DMS153 treated with DMSO at 0.1 percent for 48 hours (cell line): ENCODE data around the gene HKDC1.
"Not testable (repeated sequence)": the region's sequence is repeated elsewhere in the genome, so short reads cannot be mapped to it uniquely, and the experiment has no call there.

Source experiments
- DNase-seq: peaks from one replicate; lab custom pipeline; 2025; ENCODE audit not compliant: unreplicated experiment; lab: John Stamatoyannopoulos, UW

The HKDC1 gene

GRCh38 chr10:69275444-69275843, 55.3 kb downstream of the HKDC1 start:
- DNase-seq = no peak

DNA sequence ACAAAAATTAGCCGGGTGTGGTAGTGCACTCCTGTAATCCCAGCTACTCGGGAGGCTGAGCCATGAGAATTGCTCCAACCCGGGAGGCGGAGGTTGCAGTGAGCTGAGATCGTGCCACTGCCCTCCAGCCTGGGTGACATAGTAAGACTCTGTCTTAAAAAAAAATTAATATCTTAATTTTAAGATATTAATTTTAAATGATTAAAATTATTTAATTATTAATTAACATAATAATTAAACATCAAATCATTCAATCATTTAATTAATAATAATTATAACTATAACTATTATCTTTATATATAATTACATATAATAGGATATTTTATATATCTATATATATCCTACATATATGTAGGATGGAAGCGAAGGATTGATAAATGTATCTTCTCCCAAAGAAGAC, 56.4 kb downstream of the HKDC1 start:
- DNase-seq = no peak

- DNase-seq = no peak
Measured at GRCh38 chr10:69278446-69278963, 58.4 kb downstream of the HKDC1 start, which contains the start of gene HK1. HK1 (plus strand) TSS chr10:69278496.

GRCh38 chr10:69279110-69279509, 59.0 kb downstream of the HKDC1 start:
- DNase-seq = no peak

DNA sequence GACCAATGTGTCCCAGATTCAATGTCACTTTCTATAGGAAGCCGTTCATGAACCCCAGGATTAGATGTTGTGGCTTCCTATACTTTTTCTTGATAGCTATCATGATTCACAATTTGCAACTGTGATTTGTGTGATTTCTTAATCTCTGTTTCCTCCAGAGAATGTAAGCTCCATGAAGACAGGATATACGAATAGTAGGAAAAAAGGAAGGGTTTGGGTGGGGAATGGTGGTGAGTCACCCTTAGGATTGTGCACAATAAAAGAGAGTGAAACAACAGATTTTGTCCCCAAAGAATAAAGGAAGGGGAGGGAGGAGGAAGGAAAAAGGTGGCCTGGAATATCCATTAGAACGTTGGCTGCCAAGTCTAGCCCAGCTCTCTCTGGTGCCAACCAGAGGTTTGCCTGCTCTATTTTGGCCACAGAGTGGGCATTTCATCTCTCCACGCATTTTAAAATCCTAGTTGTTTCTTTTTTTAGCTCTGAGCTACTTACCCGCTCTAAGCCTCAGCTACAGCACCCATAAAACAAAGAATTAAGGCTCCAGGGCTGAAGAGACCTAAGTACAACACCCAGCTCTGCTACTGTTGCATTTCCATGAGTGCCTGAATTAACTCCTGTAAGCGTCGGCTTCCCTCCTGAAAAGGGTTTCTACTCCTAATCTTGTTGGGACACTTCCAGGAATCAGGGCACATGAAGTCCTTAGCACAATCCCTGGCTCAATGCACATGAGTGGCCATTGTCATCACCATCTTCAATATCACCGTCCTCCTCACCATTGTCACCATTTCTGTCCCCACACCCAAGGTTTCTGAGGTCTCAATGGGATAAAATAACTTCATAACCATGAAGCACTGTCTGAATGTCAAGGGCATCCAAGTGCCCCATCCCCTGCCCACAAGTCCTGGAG, 61.6 kb downstream of the HKDC1 start:
- no peak for DNase-seq

GRCh38 chr10:69284402-69284801, 64.3 kb downstream of the HKDC1 start:
- DNase-seq = not testable (repeated sequence)

DNA sequence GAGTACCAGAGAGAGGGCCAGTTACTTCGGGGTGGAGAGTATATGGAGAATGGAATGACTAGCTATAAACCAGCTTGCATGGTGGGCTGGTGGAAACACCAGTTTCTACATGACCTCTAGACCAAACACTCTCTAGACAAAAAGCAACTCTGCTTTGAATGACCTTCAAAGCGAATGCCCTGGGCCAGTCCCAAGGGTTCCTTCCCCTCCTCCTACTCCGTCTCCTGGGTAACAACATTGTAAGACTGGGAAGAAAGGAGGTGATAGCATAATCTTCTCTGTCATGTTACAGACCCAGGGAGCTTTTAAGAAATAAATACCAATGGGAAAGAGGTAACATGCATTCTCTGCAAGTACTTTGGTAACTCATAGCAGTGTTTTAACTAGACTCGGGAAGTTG, 65.6 kb downstream of the HKDC1 start:
- DNase-seq = no peak

- no peak for DNase-seq
Measured at GRCh38 chr10:69287181-69287580, 67.0 kb downstream of the HKDC1 start.

DNA sequence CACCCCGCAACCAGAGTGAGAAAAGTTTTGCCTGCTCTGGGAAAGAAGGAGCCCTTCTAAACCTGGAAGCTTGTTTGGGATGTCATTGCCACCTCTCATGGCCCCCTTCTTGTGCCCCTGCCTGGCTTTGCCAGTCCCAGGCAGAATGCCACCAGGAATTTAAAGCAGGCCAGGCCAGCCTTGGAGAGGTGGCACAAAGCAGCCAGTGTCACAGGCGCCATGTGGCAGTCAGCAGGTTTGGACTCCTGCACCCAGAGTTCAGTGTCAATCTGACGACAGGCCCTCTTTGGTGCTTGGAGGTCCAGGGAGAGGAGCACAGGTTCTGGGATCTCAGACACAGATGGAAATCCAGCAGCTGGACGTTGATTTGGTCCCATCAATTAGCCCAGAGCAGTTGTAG, 70.9 kb downstream of the HKDC1 start:
- DNase-seq = no peak

- no peak for DNase-seq
Measured at GRCh38 chr10:69292459-69292858, 72.3 kb downstream of the HKDC1 start.

DNA sequence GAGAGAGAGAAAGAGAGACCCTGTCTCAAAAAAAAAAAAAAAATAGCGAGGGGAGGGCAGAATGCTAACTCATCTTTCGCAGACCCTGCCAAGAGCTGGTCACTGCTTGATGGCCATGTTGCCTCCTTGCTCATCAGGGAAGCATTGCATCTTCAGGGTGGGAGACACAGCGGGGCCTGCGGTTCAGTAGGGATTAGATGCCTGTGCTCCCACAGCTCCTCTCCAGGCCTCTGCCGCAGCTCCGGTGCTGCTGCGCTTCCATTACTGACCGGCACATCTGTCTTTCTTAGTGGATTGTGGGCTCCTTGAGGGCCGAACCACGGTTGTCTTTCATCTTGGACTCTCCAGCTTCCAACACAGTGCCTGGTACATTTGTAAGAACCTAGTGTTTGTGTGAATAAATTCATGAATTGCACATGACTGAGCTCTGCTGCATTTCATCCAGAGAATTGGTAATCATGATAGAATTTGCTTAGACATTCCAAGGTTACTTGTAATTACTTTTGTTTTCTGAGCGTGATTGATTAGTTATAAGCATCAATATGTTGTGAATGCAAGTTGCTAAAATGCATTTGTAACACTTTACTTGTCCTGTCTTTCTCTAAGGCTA, 75.0 kb downstream of the HKDC1 start:
- no peak for DNase-seq

GRCh38 chr10:69303632-69304051, 83.5 kb downstream of the HKDC1 start:
- DNase-seq = no peak

DNA sequence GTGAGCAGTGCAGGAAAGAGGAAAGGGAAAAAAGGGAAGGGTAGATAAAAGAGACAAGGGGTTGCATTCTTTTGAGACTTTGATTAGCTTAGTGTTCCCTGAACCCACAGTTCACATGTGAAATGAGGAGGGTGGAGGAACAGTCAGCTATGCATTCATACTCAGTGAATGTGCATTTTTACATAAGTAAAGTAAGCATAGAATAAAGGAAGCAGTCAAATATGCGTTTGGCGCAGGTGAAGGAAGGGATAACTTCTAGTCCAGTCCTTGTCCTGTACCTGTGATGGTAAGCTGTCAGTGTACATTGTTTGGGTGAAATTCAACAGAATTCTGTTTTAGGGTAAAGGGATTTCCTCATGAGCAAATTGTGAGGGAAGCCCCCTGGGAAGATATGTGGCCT, 86.3 kb downstream of the HKDC1 start:
- no peak for DNase-seq

- no peak for DNase-seq
Measured at GRCh38 chr10:69307434-69307833, 87.3 kb downstream of the HKDC1 start.

DNA sequence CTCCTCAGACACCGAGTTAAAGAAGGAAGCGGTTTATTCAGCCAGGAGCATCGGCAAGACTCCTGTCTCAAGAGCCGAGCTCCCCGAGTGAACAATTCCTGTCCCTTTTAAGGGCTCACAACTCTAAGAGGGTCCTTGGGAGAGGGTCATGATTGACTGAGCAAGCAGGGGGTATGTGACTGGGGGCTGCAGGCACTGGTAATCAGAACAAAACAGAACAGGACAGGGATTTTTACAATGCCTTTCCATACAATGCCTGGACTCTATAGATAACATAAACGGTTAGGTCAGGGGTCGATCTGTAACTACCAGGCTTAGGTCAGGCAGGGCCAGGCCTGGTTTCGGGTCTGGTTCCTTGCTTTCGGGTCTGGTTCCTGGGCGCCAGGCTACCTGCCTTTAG, 88.2 kb downstream of the HKDC1 start:
- DNase-seq = not testable (repeated sequence)

GRCh38 chr10:69311309-69311708, 91.2 kb downstream of the HKDC1 start:
- no peak for DNase-seq

DNA sequence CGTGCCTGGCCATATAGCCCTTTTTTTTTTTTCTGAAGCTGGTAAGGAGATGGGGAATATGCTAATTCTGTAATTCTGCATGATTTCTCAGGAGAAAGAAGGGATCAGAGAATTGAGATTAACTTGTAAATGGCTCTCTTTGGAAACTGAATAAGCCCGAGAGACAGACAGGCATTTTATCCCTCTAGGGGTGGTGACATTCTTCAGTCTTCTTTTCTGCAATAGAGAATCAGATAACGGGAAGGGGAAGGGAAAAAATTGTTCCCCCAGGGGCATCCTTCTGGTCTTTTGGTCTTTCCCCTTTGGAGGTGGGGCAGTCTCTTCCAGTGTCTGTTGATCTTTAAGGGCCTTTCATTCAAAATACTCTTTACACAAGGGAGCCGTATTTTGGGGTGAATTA, 92.4 kb downstream of the HKDC1 start:
- no peak for DNase-seq

DNA sequence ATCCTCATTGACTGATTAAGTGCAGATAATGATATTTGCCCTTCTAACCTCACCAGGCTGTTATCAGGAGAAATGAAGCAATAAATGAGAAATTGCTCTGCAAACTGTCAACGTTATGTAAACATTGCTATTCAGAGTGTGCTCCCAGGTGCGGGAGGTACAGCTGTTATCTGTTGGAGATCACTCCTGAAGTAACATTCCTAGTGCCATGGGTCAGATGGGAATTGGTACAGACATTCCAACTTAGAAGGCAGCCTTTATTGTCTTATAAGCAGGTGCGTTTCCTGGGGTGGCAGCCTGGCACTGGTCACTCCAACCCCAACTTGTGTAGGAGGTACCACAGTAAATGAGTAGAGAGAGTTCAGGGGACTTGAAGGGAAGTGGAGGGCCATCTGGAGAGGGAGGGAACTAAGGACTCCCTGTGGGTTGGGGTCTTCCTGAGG, 95.0 kb downstream of the HKDC1 start:
- DNase-seq = no peak

DNA sequence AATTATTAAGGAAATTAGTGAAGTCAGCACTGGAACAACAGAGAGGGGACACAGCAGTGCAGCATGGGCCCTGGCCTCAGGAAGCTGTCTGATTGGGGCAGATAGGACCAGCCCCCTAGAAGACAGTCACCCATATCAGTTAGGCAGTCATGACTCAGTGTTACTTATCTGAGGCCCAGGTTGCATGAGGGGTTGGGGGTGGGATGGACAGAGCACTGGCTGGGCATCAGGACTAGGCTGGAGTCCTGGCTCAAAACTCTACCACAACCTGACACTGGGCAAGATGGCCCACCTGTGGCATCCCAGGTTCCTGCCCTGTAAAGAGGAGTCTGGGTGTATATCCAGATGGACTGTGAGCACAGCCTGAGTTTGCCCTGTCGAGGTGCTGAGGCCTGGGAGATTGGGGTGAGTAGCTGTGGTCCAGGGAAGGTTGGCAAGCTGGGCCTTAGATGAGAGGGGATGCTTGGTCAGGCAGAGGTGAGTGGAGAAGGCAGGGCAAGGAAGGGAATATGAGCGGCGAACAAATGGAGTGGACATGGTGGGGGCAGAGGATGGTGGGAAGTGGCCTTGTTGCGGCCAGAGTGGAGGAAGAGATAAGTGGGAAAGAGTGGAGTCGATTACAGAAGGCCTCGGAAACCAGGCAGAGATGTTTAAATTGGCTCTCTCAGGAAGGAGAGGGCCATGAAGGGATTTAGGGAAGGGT, 95.6 kb downstream of the HKDC1 start:
- DNase-seq = no peak

DNA sequence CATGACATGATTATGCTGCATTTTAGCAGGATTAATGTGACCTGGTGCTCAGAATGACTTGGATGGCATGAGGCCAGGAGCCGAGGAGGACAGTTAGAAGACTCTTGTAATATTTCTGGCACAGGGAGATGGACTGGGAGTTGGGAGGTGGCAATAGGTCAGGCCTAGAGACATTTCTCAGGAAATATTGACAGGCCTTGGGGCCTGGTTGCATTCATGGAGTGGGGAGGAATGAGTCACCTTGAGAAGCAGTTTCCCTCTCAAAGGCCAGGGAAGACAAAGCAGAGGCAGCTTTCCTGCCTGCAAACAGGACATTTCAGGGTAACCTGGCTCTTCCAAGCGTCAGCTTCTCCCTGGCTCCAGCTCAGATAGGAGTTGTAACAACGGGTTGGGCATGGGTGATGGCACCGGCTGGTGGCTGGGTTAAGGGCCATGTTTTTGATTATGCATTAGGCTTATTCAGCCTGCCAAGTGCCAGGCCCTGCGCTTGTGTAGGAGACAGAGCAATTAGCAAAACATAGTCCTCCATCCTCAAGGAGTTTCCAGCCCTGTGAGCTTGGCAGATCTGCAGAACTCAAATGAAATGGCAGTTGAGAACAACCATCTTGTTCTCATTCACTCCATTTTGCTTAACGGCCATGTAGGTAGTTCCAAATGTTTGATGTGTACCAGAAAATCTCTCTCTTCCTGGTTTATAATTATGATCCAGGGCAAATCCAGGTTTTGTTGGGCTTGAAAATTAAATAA, 96.4 kb downstream of the HKDC1 start:
- no peak for DNase-seq
